Epidermal melanocyte (primary cell): Measurements from ENCODE around the gene BCAS1.
A peak's percentile ranks its signal among the peaks of the same experiment; 100 is the strongest.
"Not testable (repeated sequence)": the region's sequence is repeated elsewhere in the genome, so short reads cannot be mapped to it uniquely, and the experiment has no call there.

ENCODE experiments used
- DNase-seq: peaks from one replicate; pipeline ENCODE4 v3.0.0; 2011; ENCODE audit warnings: low spot score; ENCODE audit not compliant: insufficient read length

Gene BCAS1

GRCh38 chr20:53945478-53945877 lies 124.9 kb downstream of the BCAS1 start:
- DNase-seq: no peak

DNA sequence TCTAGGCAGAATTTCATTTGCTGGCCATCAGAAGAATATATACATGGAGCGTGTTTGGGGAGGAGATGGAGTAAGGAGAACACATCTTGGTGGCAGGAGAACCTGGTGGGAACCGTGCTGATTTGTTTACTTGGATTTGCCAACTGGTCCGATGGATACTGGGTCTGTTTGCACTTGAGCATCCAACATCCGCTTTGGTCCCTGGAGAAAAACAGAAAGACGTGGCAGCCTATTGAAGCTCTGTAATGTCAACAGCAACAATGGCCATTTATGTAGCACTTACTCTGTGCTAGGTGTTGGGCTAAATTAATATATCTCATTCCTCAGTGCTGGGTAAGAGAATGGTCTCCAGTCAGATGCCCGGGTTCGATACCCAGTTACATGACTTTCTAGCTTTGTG lies 125.6 kb downstream of the BCAS1 start:
- DNase-seq: no peak

DNA sequence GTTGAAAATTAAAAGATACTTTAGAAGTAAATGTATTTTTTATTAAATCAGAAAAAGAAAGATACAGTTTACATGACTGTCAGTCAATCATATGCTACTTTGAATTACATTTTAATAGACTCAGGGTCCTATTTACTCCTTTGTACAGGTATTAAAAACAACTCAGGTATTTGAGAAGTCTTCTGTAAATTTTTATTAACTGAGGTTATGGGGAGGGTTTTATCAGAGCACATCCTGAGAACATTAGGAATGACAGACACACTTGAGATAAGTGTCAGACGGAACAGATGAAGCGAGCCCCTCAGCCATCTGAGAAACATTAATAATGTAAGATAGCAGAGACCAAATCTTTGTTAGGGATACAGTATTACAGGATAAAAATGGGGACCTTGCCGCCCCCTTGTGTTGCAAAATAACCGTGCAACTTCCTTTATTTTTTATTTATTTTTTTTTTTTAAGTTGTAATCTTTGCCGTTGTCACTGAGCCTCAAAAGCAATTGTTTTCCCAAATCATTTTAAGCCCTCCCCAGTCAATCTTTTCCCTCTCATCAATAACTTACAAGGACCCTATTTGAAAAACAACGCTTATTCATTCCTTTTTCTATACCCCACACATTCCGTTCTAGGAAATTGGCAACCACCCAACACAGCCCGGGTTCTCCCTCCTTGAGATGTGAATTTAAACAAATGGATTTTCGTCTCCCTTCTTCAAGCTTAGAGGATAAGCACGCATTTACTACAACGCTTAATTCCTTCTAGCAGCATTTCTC lies 126.7 kb downstream of the BCAS1 start:
- peak; percentile 37 for DNase-seq

- DNase-seq: no peak
Observed at GRCh38 chr20:53942973-53943372, 127.4 kb downstream of the BCAS1 start.

DNA sequence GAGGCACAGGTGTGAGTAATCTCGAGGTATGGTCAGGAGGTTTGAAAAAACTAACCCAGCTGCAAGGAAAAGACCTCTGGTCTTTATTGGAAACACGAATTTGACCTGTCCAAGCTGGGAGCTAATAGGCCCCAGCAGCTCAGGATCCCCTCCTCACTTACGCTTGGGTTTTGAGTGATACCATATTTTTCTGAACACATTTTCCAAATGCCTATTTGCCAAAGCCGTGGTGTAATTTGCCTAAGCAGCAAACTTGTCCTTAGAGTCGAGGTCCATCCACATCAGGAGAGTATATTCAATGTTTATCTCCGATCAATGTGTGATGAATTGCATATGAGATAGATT lies 128.0 kb downstream of the BCAS1 start:
- DNase-seq: no peak

DNA sequence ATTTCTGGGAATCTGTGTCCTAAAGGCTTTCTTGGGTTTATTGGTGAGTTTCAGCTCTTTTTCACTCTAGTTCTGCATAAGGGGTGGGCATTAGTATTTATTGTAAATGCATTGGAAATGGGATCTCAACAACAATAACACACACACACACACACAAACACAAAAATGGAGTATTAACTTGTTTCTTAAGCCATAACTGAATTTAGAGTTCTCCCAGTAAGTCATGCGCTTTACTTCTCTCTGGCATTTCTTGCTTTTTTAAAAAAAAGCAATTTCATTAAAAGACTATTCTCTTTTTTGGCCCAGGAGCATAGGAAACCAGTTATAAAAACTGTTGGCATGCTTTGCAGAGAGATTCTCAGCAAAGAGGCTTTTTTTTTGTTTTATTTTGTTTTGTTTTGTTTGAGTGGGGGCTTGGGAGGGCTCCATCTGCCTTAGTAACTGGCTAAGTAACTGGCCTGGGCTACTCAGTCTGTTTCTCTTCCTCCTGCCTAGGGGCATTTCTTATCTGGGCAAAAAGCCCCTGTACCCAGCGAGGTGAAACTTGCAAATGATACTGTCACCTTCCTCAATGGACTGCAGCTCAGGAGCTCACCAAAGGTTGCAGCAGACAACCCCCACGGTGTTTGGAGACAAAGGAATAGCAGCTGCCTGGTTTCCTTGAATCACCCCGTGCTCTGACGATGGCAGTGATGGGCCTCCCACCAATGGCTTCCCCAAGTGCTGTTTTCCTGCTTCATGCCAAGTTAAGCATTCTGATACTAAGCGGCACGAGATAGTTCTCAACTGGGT lies 128.5 kb downstream of the BCAS1 start:
- DNase-seq: no peak

DNA sequence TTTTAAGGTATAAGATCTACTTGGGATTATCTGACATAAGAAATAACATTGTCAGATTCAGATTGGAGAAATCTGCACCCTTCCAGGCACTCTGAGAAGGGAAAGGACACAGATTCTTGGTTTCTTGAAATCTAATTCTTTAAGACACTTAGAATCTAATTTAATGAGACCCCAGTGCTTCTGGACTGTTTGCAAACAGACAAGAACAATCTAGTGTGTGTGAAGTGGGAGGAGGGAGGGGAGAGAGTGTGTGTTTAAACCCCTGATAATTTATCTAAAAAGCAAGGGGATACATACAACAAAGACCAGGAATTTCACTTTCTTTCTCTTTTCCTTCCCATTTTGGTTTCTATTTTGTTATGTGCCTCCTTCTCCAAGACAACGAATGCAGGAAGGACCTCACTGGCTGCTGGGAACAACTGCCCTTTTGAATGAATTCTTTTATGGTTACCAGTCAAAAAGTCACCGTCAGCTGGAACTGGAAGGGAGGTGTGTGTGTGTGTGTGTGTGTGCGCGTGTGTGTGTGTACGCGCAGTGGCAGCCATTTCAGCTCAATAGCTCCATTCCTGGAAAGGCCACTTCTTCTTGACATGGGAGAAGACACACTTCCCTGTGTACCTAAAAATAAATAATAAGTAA lies 129.4 kb downstream of the BCAS1 start:
- DNase-seq: no peak

DNA sequence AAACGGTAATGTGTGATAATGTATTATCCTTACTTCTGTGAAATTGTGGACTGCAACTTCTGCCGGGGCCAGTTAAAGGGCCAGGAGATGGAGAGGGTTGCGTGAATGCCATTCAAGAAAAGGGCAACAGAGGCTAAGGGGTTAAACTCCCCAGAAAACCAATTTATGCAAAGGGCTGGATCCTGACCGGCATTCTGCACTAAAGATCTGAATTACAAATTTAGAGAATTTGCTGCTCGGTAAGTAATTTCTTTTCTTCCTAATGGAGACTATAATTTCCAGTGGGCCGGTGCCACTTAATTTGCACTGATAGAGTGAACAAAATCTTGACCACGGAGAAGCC lies 130.1 kb downstream of the BCAS1 start:
- DNase-seq: no peak

GRCh38 chr20:53939572-53940359 lies 130.6 kb downstream of the BCAS1 start:
- DNase-seq: peak; percentile 76

- no peak for DNase-seq
Observed at GRCh38 chr20:53939190-53939571, 131.2 kb downstream of the BCAS1 start.

- DNase-seq: no peak
Observed at GRCh38 chr20:53938739-53939138, 131.7 kb downstream of the BCAS1 start.

- DNase-seq: no peak
Observed at GRCh38 chr20:53937929-53938367, 132.4 kb downstream of the BCAS1 start.

GRCh38 chr20:53937339-53937741 lies 133.1 kb downstream of the BCAS1 start:
- DNase-seq: no peak

GRCh38 chr20:53935344-53936084 lies 134.9 kb downstream of the BCAS1 start:
- DNase-seq: no peak

DNA sequence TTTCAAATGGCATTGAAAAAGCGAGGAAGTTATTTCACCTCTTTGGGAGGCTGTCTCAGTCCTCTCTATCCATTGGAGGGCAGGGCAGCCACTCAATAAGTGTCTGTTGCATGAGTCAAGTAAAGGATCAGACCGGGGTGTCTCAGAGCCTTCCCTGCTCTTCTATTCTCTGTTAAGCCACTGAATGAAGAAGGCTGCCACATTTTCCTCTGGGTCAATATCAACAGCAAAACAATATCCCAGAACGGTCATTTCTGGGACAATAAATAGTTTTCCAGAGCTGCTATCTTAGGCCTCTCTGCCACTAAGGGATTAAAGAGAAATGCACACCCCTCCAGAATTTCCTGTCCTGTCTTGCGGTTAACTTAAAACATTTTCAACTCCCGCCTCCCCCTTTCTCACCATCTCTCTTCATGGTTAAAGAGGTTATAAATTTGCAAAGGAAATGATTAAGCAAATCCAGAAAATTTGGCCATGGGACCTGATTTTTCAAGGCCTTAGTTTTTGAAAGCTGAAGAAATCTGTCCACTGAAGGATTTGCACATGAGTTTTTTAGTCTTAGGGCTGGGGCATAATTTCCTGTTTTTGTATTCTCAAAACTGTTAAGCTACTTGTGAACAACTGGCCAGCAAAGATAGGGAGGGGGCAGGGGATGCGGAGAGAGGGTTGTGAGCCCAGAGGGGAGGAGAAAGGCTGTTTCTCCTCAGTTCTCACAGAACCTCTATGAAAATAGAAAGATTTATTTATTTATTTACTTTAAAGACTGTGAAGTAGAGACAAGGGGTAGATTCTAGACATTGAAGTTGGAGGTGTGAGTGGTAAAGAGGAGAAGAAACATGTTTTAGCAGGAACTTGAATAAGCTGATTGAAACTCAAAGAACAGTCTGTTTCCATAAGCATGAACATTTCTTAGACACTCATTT lies 135.7 kb downstream of the BCAS1 start:
- no peak for DNase-seq

- DNase-seq: no peak
Observed at GRCh38 chr20:53933232-53933846, 137.1 kb downstream of the BCAS1 start.

DNA sequence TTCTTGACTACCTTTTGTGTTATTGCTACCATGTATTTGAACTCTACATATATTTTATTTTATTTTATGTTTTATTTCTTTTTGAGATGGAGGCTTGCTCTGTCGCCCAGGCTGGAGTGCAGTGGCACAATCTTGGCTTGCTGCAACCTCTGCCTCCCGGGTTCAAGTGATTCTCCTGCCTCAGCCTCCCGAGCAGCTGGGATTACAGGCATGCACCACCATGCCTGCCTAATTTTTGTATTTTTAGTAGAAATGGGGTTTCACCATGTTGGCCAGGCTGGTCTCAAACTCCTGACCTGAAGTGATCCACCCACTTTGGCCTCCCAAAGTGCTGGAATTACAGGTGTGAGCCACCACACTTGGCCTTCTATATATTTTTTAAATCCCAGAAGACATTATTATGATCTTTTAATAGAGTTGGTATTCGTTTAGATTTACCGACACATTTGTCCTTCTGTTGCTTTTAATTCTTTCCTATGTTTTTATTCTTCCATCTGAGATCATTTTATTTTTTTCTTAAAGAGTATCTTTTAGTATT lies 137.7 kb downstream of the BCAS1 start:
- not testable (repeated sequence) for DNase-seq

- no peak for DNase-seq
Observed at GRCh38 chr20:53931597-53931996, 138.8 kb downstream of the BCAS1 start.
